ENCODE measurements around the gene DLG2.

- TF ChIP-seq CTCF (IDR thresholded peaks at IDR 0.05; ENCODE audit: low read depth, low read length, missing input control) (no peak), ATF3 (IDR thresholded peaks at IDR 0.05) (no peak), TAF1 (conservative IDR thresholded peaks at IDR 0.05) (no peak), GABPA (IDR thresholded peaks at IDR 0.05 in 1 of 2, conservative IDR thresholded peaks at IDR 0.05 in 1 of 2) (no peak), EGR1 (IDR thresholded peaks at IDR 0.05; ENCODE audit: low read depth in 2 of 2) (no peak), JUND (IDR thresholded peaks at IDR 0.05) (no peak), SP1 (IDR thresholded peaks at IDR 0.05) (no peak)
These were observed 1408.8 kb downstream of the DLG2 start for GRCh38 chr11:84218318-84218717.
